ENCODE results near the gene SNIP1. TPM values are rescaled to one million over a fixed set of nuclear protein-coding genes. Genes with fewer than 3 reads are reported as not detected.

SNIP1 gene
- total RNA-seq, 1 experiment from 2014 or later: 21.0 TPM

GRCh38 chr1:37599940-37600339 is 45.8 kb upstream of the SNIP1 start:
- no peak for TF ChIP-seq CTCF (IDR thresholded peaks at IDR 0.05; ENCODE audit: unreplicated experiment)
- intact Hi-C loops (cut with micrococcal nuclease; ENCODE audit: unreplicated experiment): no loop called here
- Mint-ChIP-seq H3K36me3 (ENCODE audit: insufficient read depth, unreplicated experiment) (peaks cover 19% of the 10 kb centered on the region), H3K4me3 (ENCODE audit: low read depth, unreplicated experiment) (no peak overlapping the region), H3K4me1 (ENCODE audit: low read depth, unreplicated experiment) (peaks cover 11% of the 10 kb centered on the region), H3K27ac (ENCODE audit: unreplicated experiment) (no peak overlapping the region), H3K27me3 (ENCODE audit: unreplicated experiment) (peaks cover 18% of the 10 kb centered on the region), H3K9me3 (ENCODE audit: low read depth, unreplicated experiment) (no peaks in the 10 kb centered on the region)
- DNase-seq: no peak
- no TSS peak for BruUV-seq (replicated peaks)
- CTCF ChIA-PET: no interaction called here

GRCh38 chr1:37596182-37596667 is 42.1 kb upstream of the SNIP1 start:
- intact Hi-C loops (cut with micrococcal nuclease; ENCODE audit: unreplicated experiment): no loop called here
- peak overlapping the region; percentile 98 for H3K4me3 Mint-ChIP-seq (ENCODE audit: low read depth, unreplicated experiment)
- BruUV-seq (replicated peaks): no TSS peak

DNA sequence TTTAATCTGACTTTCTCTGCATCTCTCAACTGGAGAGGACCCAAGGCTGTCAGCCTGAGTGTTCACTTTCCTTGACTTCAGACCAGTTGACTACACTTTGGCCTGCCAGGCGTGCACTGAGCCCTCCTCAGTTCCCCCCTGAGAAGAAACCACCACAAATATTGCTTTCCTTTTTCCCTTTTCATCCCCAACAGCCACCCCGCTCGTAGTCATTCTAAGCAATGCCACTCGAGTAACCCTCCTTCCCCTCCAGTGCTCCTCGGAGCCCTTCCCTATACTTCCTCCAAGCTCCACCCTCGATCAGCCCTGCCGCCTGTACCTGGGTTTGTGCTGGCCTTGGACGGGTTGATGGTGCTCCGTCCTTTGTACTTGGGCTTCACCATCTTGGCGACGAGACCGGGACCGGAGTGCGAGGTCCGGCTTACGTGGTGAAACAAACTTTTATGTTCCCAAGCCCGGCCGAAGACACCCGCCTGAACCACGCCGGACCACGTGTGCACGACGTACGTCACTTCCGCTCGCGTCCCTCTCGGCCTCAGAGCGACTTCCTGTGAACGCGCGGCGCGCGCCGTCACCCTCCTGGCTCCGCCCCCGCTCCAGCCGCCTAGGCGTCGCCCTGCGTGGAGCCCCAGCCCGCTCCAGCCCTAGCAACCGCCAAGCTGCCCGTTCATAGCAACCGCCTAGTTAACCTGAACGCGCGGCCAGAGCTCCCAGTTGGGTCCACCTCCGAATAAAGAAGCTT is 41.5 kb upstream of the SNIP1 start, which contains the start of gene GNL2:
TSS of gene GNL2 (minus strand) at position 498 of the 742 bp plus-strand sequence. CDS start at position 383, 115 bp downstream.
- peak; percentile 98 for DNase-seq
- Mint-ChIP-seq H3K27ac (ENCODE audit: unreplicated experiment) (peak within 1 kb of the TSS; percentile 99), H3K36me3 (ENCODE audit: insufficient read depth, unreplicated experiment) (peaks cover 25% of the 10 kb centered on the region), H3K9me3 (ENCODE audit: low read depth, unreplicated experiment) (no peaks in the 10 kb centered on the region), H3K27me3 (ENCODE audit: unreplicated experiment) (peaks cover 4% of the 10 kb centered on the region), H3K4me3 (ENCODE audit: low read depth, unreplicated experiment) (peak within 1 kb of the TSS; percentile 98), H3K4me1 (ENCODE audit: low read depth, unreplicated experiment) (peaks cover 11% of the 10 kb centered on the region)
- BruUV-seq (replicated peaks): no TSS peak
- intact Hi-C loops (cut with micrococcal nuclease; ENCODE audit: unreplicated experiment): no loop called here
- no peak for TF ChIP-seq CTCF (IDR thresholded peaks at IDR 0.05; ENCODE audit: unreplicated experiment)
- CTCF ChIA-PET: interaction anchor here (0.7 to 1.1 kb wide), 3 partner anchors 80 to 1023 kb away, joined by 3 to 5 read pairs (median 3); partner anchors contain the start of genes CDCA8 and MEAF6

More at GRCh38 chr1:37596182-37596667, 42.1 kb upstream of the SNIP1 start:
- CTCF ChIA-PET: interaction anchor here (0.7 to 1.1 kb wide), 3 partner anchors 81 to 1024 kb away, joined by 3 to 5 read pairs (median 3); partner anchors contain the start of genes CDCA8 and MEAF6
- TF ChIP-seq CTCF (IDR thresholded peaks at IDR 0.05; ENCODE audit: unreplicated experiment): no peak
- peak overlapping the region; percentile 99 for H3K27ac Mint-ChIP-seq (ENCODE audit: unreplicated experiment)
- no peaks in the 10 kb centered on the region for H3K9me3 Mint-ChIP-seq (ENCODE audit: low read depth, unreplicated experiment)
- DNase-seq: no peak
- H3K4me1 Mint-ChIP-seq (ENCODE audit: low read depth, unreplicated experiment): peaks cover 11% of the 10 kb centered on the region
- H3K36me3 Mint-ChIP-seq (ENCODE audit: insufficient read depth, unreplicated experiment): peaks cover 25% of the 10 kb centered on the region
- peaks cover 10% of the 10 kb centered on the region for H3K27me3 Mint-ChIP-seq (ENCODE audit: unreplicated experiment)

GRCh38 chr1:37593726-37594125 is 39.6 kb upstream of the SNIP1 start:
- Mint-ChIP-seq H3K4me3 (ENCODE audit: low read depth, unreplicated experiment) (no peak overlapping the region), H3K36me3 (ENCODE audit: insufficient read depth, unreplicated experiment) (peaks cover 34% of the 10 kb centered on the region), H3K27me3 (ENCODE audit: unreplicated experiment) (no peaks in the 10 kb centered on the region), H3K27ac (ENCODE audit: unreplicated experiment) (no peak overlapping the region), H3K9me3 (ENCODE audit: low read depth, unreplicated experiment) (no peaks in the 10 kb centered on the region), H3K4me1 (ENCODE audit: low read depth, unreplicated experiment) (peaks cover 11% of the 10 kb centered on the region)
- no peak for TF ChIP-seq CTCF (IDR thresholded peaks at IDR 0.05; ENCODE audit: unreplicated experiment)
- no peak for DNase-seq
- no TSS peak for BruUV-seq (replicated peaks)
- intact Hi-C loops (cut with micrococcal nuclease; ENCODE audit: unreplicated experiment): no loop called here
- CTCF ChIA-PET: interaction anchor here (0.5 kb wide), 1 partner anchor 14 kb away, joined by 3 read pairs; no protein-coding TSS in a partner anchor

All from Calu3 (cell line).